ENCODE data around the gene SENP6.

Gene SENP6

DNA sequence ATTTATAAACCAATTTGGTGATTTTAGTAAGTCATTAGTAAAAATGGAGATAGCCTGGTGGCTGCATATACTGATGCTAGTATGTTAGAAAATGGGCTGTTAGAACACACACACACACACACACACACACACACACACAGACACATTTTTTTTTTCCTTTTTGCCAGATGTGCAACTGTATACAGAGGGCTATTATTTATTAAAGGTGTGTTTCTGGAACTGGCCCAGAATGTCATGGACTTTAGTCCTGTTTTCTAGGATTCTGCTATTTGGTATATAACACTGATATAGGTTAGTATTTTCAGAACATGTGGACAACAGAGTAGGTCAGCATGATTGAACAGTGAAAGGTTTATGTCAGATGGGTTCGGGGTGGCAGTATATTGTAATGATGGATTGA is 159.8 kb downstream of the SENP6 start:
- whole genome bisulfite sequencing, 2 experiments (ENCODE audit: insufficient coverage in 2 of 2), result no CpG with 5 or more reads among the region's 1 CpG
- Histone ChIP-seq H3K4me1 (ENCODE audit: control insufficient read depth, insufficient read depth, low read length, poor library complexity, severe bottlenecking) (peaks cover 3% of the 10 kb centered on the region), H3K4me3 (ENCODE audit: extremely low read depth, insufficient read depth, low read length, poor library complexity, severe bottlenecking) (no peak overlapping the region), H3K27ac (ENCODE audit: low read depth, low read length, severe bottlenecking) (no peak overlapping the region), H3K9me3 (ENCODE audit: control insufficient read depth, low read length) (no peaks in the 10 kb centered on the region), H3K36me3 (ENCODE audit: control insufficient read depth, insufficient read depth, low read length) (no peaks in the 10 kb centered on the region)

DNA sequence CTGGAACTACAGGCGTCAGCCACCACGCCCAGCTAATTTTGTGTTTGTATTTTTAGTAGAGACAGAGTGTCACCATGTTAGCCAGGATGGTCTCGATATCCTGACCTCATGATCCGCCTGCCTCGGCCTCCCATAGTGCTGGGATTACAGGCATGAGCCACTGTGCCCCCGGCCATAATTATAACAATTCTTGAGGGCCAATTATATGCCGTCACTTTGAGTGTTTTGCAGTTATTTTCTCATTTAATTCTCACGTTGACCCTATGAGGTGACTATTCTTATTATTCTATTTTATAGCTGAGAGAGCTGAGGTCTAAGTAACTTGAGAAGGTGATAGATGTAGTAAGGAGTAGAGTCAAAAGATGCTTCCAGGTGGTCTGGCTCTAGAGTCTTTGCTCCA is 160.4 kb downstream of the SENP6 start:
- no peak overlapping the region for H3K27ac ChIP-seq (ENCODE audit: low read depth, low read length, severe bottlenecking)
- WGBS, 2 experiments (ENCODE audit: insufficient coverage in 2 of 2), result 90 to 93% methylated on average over 6 of the region's 8 CpGs
- H3K4me1 ChIP-seq (ENCODE audit: control insufficient read depth, insufficient read depth, low read length, poor library complexity, severe bottlenecking), result peaks cover 3% of the 10 kb centered on the region
- H3K4me3 ChIP-seq (ENCODE audit: extremely low read depth, insufficient read depth, low read length, poor library complexity, severe bottlenecking), result no peak overlapping the region
- no peaks in the 10 kb centered on the region for H3K36me3 ChIP-seq (ENCODE audit: control insufficient read depth, insufficient read depth, low read length)
- no peaks in the 10 kb centered on the region for H3K9me3 ChIP-seq (ENCODE audit: control insufficient read depth, low read length)

DNA sequence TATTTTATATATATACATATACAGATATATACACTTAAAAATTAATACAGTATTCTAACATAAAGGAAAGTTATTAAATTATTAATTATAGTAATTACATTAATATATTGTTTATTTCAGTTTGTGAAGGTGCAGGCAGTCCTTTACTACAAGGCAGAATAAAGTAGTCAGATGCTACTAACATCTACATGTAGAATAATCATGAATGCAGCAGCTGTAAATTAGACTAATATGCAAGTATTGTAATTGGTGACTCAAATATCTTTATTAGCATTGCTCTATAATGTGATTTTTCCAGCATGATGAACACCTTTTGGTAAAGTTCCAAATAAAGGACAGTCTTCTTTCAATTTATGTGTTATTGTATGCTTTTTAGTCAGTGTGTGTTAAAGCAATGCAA is 164.7 kb downstream of the SENP6 start:
- H3K4me3 ChIP-seq (ENCODE audit: extremely low read depth, insufficient read depth, low read length, poor library complexity, severe bottlenecking), result no peak overlapping the region
- no peaks in the 10 kb centered on the region for H3K36me3 ChIP-seq (ENCODE audit: control insufficient read depth, insufficient read depth, low read length)
- peaks cover 2% of the 10 kb centered on the region for H3K4me1 ChIP-seq (ENCODE audit: control insufficient read depth, insufficient read depth, low read length, poor library complexity, severe bottlenecking)
- H3K27ac ChIP-seq (ENCODE audit: low read depth, low read length, severe bottlenecking), result no peak overlapping the region
- no peaks in the 10 kb centered on the region for H3K9me3 ChIP-seq (ENCODE audit: control insufficient read depth, low read length)
